PC-3 (cell line): ENCODE measurements around the gene ZP1.

Experiments
- CTCF ChIP-seq: fragments of 300-600 bp; sonication (generic); conservative IDR thresholded peaks from 2 replicates; pipeline ENCODE4 v1.5.1; 2017; ENCODE audit warnings: antibody characterized with exemption, low read depth, mild to moderate bottlenecking, low read length
- EZH2 ChIP-seq: fragments of 300-600 bp; sonication (generic); IDR thresholded peaks from one replicate; pipeline ENCODE4 v1.6.1; 2017; ENCODE audit warnings: antibody characterized with exemption, mild to moderate bottlenecking, low read length; ENCODE audit not compliant: unreplicated experiment
- EZH2phosphoT487 ChIP-seq: fragments of 300-600 bp; sonication (generic); IDR thresholded peaks from 2 replicates; pipeline ENCODE4 v1.6.1; 2018; ENCODE audit warnings: mild to moderate bottlenecking, antibody characterized with exemption, low read length, borderline replicate concordance

GRCh38 chr11:60905047-60905446, 37.7 kb downstream of the ZP1 start:
- no peak for TF ChIP-seq CTCF
- no peak for TF ChIP-seq EZH2phosphoT487
- no peak for TF ChIP-seq EZH2
